ENCODE results near the gene IPP.
"Not testable (repeated sequence)": the region's sequence is repeated elsewhere in the genome, so short reads cannot be mapped to it uniquely, and the experiment has no call there.

The IPP gene

GRCh38 chr1:45755697-45756096, 5.2 kb upstream of the IPP start:
- no peak for TF ChIP-seq POLR2A (IDR thresholded peaks at IDR 0.05; ENCODE audit: low read depth, low read length)
- no peak for FAIRE-seq
- no peak for DNase-seq (ENCODE audit: insufficient read length, low spot score)

GRCh38 chr1:45753248-45754037, 3.0 kb upstream of the IPP start:
- no peak for TF ChIP-seq POLR2A (IDR thresholded peaks at IDR 0.05; ENCODE audit: low read depth, low read length)
- DNase-seq (ENCODE audit: insufficient read length, low spot score), result no peak
- FAIRE-seq, result no peak

- DNase-seq (ENCODE audit: insufficient read length, low spot score) (no peak), FAIRE-seq (no peak)
- no peak for TF ChIP-seq POLR2A (IDR thresholded peaks at IDR 0.05; ENCODE audit: low read depth, low read length)
Observed at GRCh38 chr1:45752441-45753052, 2.1 kb upstream of the IPP start.

GRCh38 chr1:45752014-45752413, 1.6 kb upstream of the IPP start:
- no peak for FAIRE-seq
- no peak for DNase-seq (ENCODE audit: insufficient read length, low spot score)
- no peak for TF ChIP-seq POLR2A (IDR thresholded peaks at IDR 0.05; ENCODE audit: low read depth, low read length)

- not testable (repeated sequence) for FAIRE-seq; DNase-seq (ENCODE audit: insufficient read length, low spot score)
Observed at GRCh38 chr1:45751039-45751838, 786 bp upstream of the IPP start.

GRCh38 chr1:45746922-45747321, 3.5 kb downstream of the IPP start:
- DNase-seq (ENCODE audit: insufficient read length, low spot score) (no peak), FAIRE-seq (no peak)
- no peak for TF ChIP-seq POLR2A (IDR thresholded peaks at IDR 0.05; ENCODE audit: low read depth, low read length)

GRCh38 chr1:45739641-45740156, 10.8 kb downstream of the IPP start:
- not testable (repeated sequence) for DNase-seq (ENCODE audit: insufficient read length, low spot score); FAIRE-seq

GRCh38 chr1:45739137-45739536, 11.3 kb downstream of the IPP start:
- DNase-seq (ENCODE audit: insufficient read length, low spot score), result no peak
- TF ChIP-seq POLR2A (IDR thresholded peaks at IDR 0.05; ENCODE audit: low read depth, low read length), result no peak
- no peak for FAIRE-seq

- DNase-seq (ENCODE audit: insufficient read length, low spot score) (no peak), FAIRE-seq (no peak)
- no peak for TF ChIP-seq POLR2A (IDR thresholded peaks at IDR 0.05; ENCODE audit: low read depth, low read length)
Observed at GRCh38 chr1:45730780-45731319, 19.6 kb downstream of the IPP start.

GRCh38 chr1:45730075-45730779, 20.2 kb downstream of the IPP start:
- DNase-seq (ENCODE audit: insufficient read length, low spot score) (no peak), FAIRE-seq (no peak)
- TF ChIP-seq POLR2A (IDR thresholded peaks at IDR 0.05; ENCODE audit: low read depth, low read length), result no peak

GRCh38 chr1:45726007-45726406, 24.4 kb downstream of the IPP start:
- not testable (repeated sequence) for FAIRE-seq; DNase-seq (ENCODE audit: insufficient read length, low spot score)

GRCh38 chr1:45723248-45723930, 27.1 kb downstream of the IPP start:
- no peak for FAIRE-seq
- TF ChIP-seq POLR2A (IDR thresholded peaks at IDR 0.05; ENCODE audit: low read depth, low read length), result no peak
- DNase-seq (ENCODE audit: insufficient read length, low spot score), result no peak

GRCh38 chr1:45722809-45723208, 27.6 kb downstream of the IPP start:
- no peak for DNase-seq (ENCODE audit: insufficient read length, low spot score)
- no peak for FAIRE-seq
- no peak for TF ChIP-seq POLR2A (IDR thresholded peaks at IDR 0.05; ENCODE audit: low read depth, low read length)
